HG03571 (cell line): ENCODE data around the gene STAP1.
"Not testable (repeated sequence)": the region's sequence is repeated elsewhere in the genome, so short reads cannot be mapped to it uniquely, and the experiment has no call there.

Experiments
- ATAC-seq: cut with Tn5 transposase; IDR thresholded peaks from one replicate; pipeline ENCODE4 v1.9.1; 2021; ENCODE audit not compliant: unreplicated experiment

Gene STAP1, protein sequence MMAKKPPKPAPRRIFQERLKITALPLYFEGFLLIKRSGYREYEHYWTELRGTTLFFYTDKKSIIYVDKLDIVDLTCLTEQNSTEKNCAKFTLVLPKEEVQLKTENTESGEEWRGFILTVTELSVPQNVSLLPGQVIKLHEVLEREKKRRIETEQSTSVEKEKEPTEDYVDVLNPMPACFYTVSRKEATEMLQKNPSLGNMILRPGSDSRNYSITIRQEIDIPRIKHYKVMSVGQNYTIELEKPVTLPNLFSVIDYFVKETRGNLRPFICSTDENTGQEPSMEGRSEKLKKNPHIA

DNA sequence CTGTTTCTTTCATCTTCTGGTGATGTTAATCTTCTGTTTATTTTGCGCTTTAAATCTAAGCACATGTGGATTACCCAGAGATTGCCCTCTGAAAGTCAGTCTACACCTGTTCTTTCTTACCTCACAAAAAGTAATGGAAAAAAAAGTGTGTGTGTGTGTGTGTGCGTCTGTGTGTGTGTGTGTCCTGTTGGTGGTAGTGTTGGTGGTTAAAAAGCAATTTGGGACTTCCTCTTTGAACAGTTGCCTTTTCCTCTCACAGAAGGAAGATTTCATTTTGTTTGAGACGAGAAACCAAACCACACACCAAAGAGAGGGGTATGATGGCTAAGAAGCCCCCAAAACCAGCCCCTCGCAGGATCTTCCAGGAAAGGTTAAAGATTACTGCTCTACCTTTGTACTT is at the start of gene STAP1:
Gene STAP1 (plus strand): TSS at position 235 of the 400 bp plus-strand sequence. CDS start 83 bp downstream, at position 318.
- peak; percentile 64 for ATAC-seq

DNA sequence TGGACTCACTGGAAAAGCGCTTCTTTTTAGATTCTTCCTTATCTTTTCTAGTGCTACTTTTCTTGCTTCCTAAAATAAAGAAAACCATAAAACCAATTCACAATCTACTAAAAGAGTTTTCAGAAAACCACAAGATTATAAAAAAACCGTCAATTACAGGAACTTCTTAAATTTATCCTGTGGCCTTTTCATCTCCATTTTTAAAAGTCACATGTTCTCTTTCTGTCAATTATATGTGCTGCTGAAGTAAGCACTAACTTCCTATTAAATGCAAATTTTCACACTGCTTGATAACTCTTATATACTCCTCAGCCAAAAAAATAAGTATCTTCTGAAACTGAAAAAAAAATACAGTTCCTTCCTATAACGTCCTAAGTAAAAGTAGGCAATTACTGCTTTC is 46.0 kb upstream of the STAP1 start:
- ATAC-seq, result no peak

DNA sequence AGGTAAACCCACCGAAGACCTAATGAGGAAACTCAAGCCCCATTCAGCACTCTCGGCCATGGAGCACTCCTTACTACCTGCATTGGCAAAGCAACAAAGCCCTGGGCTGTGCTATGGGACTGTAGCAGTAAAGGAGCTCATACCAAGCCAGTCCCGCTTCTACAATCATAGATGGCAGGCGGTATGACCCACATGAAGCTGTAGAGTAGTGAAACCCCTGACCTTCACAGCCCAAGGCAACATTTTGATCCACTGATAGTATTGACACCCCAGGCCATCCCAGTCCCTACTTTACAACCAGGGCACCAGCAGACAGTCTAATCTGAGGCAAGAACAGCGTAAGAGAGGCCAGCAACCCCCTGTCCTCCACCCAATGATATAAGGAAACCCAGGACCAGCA is 38.4 kb upstream of the STAP1 start:
- no peak for ATAC-seq

DNA sequence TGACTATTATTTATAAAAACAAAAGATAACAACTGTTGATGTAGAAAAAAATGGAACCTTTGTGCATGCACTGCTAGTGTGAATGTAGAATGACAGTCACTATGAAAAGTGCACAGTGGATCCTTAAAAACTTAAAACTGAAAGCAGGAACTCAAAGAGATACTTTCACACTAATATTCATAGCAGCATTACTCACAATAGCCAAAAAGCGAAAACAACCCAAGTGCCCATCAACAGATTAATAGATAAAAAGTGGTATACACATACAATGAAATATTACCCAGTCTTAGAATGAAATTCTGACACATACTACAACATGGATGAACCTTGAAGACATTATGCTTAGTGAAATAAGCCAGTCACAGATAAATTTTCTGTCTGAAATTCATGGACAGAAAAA is 37.0 kb upstream of the STAP1 start:
- peak; percentile 54 for ATAC-seq

DNA sequence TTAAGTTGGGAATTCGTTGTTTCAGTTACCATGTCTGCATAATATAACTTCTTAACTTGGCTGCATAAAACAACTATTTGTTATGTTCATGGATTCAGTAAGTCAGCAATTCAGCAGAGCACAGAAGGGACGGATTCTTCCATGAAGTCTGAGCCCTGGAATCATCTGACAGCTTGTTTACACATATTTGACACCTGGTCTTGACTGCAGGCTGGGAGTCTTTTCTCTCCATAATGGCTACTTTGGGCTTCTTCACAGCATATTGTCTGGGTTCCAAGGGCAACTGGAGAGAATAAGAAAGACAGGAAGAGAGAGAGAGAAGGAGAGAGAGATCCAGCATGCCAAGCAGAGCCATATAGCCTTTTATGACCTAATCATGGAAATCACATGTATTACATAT is 36.3 kb upstream of the STAP1 start:
- ATAC-seq, result no peak

DNA sequence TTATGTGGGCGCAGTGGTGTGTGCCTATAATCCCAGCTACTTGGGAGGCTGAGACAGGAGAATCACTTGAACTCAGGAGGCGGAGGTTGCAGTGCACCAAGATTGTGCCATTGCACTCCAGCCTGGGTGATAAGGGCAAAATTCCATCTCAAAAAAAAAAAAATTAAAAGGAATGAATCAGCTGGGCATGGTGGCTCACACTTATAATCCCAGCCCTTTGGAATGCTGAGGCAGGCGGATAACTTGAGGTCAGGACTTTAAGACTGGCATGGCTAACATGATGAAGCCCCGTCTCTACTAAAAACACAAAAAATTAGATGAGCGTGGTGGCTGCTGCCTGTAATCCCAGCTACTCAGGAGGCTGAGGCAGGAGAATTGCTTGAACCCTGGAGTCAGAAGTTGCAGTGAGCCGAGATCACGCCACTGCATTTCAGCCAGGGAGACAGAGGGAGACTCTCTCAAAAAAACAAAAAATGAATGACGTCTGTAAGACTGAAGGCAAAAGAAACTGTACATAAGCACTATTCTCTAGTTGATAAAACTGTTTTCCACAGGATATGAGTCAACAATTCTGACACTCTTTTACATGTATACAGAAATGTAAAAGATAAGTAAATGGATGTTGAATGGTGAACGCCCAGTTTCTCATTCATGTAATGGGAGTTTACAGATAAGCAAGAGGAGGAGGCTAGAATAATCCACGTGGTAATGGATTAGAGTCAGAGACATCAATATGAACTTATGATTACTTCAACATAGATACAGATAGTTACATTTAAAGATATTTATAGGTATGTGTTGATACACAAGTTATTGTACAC is 35.5 kb upstream of the STAP1 start:
- no peak for ATAC-seq

DNA sequence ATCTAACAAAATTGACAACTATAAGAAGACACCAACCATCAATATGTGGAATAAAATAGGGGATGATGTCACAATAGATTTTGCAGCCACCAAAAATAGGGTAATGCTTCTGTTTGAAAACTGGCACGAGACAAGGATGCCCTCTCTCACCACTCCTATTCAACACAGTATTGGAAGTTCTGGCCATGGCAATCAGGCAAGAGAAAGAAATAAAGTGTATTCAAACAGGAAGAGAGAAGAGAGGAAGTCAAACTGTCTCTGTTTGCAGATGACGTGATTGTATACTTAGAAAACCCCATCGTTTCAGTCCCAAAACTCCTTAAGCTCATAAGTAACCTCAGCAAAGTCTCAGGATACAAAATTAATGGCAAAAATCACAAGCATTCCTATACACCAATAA is 34.4 kb upstream of the STAP1 start:
- not testable (repeated sequence) for ATAC-seq

DNA sequence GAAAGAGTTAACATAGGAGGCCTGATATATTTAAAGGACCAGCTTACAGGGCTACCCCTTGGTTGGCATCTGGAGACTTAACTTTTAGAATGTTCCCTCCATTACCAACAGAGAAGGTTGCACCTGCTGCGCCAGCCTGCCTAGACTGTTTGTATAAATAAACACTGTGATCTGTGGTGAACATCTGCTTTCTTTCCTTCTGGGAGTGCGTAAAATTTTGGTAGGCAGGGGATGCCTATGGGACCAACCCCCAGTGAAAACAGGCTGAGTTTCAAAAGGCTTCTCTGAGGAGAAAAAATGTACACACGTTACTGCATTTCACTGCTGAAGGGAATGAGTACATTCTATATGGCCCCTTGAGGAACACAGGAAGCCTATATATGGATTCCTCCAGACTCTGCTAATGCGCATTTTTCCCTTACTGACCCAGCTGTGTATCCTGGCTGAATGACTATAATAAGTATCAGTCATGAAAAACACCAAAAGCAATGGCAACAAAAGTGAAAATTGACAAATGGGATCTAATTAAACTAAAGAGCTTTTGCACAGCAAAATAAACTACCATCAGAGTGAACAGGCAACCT is 27.1 kb upstream of the STAP1 start:
- no peak for ATAC-seq

DNA sequence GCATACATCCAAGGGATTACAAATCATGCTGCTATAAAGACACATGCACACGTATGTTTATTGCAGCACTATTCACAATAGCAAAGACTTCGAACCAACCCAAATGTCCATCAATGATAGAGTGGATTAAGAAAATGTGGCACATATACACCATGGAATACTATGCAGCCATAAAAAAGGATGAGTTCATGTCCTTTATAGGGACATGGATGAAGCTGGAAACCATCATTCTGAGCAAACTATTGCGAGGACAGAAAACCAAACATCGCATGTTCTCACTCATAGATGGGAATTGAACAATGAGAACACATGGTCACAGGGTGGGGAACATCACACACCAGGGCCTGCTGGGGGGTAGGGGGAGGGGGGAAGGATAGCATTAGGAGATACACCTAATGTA is 26.1 kb upstream of the STAP1 start:
- ATAC-seq, result not testable (repeated sequence)

DNA sequence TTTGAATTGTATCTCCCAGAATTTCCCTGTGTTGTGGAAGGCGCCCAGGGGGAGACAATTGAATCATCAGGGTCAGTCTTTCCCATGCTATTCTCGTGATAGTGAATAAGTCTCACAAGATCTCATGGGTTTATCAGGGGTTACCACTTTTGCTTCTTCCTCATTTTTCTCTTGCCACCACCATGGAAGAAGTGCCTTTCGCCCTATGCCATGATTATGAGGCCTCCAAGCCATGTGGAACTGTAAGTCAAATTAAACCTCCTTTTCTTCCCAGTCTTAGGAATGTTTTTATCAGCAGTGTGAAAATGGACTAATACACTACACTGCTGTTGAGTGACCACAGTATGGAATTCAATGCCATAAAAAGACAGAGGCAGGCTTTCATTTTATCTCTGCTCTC is 25.4 kb upstream of the STAP1 start:
- ATAC-seq, result no peak

DNA sequence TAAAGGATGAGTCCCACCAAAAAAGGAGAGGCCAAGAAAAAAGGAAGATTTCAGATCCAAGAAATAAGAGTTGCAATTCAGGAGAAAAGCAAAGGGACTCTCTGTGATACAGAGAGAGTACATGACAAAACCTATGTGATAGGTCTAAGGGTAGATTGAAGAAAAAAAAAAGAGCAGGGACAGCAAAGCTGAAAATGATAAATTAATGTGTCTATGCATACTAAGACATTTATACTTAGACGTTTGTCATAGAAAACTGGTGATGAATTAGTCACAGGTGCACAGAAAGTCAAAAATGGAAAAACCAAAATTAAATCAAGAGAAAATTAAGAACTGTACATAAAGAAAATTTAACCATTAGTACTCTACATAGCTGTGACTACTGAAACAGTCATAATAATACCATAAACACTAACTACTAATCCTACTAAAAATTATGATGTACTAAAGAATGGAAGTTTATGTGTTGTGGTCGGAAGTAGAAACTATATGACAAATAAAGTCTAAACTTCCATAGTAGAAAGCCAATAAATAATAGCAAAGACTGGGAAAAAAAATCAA is 23.2 kb upstream of the STAP1 start:
- no peak for ATAC-seq

DNA sequence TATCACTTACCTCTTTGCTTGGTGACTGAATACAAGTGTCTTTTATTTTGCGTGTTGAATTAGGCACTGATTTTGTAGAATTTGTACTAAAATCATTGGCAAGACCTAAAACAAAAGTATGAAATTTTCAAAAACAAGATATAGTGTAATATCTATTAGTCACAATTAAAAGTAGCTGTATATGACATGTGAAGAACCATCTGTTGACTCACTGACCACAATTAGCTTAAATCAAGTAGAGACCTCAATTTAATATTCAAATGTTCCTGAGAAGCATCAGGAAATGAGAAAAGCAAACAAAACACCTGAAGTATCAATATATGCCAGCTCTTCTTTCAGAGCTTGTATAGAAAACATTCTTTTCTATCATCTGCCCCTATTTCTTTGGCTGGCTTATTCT is 18.7 kb upstream of the STAP1 start:
- ATAC-seq, result no peak

DNA sequence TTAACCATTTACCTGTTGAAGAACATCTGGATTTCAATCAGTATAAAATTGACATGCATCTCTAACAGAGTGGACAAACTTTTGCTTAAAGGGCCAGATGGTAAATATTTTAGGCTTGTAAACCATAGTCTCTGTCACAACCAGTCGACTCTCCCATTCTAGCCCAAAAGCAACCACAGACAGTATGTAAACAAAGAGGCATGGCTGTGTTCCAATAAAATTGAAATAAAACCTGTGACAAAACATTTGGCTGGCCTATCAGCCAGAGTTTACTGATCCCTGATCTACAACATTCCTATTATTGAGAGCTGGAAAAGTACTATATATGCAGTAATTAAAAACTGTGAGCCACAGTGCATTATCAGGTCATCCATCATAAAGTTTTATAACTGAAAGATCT is 16.5 kb upstream of the STAP1 start:
- no peak for ATAC-seq

DNA sequence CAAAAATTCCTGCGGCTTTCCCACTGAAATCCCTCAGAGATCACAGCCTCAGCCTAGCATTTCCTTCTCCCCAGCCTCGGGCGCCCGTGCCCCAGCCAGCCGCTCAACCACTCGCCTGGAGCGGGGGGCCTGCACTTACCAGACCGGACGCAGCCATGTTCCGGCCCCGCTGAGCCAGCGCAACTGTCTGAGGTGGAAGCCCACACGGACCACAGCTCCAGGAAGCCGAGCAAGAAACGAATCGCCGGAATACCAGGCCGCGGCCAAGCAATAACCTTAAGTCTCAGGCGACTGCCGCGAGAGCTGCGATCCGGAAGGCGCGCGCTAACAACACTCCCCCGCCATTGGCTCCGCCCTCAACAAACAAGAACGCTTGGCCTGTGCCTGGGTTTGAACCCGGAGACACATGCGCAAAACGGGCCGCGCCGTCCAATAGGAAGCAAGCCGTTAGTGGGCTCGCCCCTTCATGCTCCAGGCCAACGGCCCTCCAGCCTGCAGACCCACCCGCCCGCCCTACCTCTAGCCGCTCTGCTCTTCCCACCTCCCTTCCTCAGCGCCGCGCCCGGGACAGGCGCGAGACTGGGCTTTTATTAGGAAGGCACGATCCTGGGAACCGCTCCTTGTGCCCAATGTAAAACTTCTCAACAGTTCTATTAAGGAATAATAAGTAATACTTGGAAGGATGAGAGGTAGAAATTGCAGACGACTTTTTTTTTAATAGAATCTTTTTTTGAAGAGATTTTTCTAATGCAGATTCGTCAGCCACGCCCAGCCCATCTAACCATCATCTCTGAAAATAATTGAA is 13.1 kb upstream of the STAP1 start, which contains the start of gene CENPC:
Gene CENPC (minus strand): TSS at position 305 of the 805 bp plus-strand sequence. CDS start 148 bp downstream, at position 157.
- peak; percentile 95 for ATAC-seq

DNA sequence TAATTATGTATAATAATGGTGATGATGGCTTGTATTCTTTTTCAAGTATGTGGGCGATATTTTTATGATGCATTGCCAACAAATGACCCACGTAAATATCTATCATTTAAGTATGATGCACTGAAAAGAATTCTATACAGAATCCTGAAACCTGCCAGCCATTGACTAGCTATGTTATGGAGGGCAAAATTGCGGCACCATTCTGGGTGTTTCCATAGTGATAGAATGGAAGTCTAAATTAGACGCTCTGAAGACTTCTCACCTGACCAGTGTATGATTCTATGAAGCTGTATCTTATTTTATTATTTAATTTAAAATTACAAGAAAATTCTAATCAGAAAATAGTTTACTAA is 12.5 kb upstream of the STAP1 start:
- no peak for ATAC-seq

DNA sequence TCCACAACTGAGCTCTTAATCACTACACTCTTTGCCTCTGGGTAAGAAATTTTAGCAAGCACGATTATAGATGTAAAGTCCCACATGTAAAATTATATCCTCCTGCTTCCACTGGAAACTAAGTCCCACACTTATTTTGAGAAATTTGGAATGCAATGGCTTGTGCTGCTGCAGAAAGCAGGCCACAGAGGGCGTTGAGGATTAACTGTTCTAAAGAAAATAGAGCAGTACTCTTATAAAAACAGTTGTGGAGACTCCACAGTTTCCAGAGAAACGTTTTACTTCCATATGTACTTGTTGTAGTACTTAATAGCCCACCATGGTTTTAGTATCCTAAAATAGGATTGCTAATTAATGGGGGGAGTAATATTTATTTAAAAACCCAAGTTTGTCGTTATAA is 11.6 kb upstream of the STAP1 start:
- ATAC-seq, result no peak

DNA sequence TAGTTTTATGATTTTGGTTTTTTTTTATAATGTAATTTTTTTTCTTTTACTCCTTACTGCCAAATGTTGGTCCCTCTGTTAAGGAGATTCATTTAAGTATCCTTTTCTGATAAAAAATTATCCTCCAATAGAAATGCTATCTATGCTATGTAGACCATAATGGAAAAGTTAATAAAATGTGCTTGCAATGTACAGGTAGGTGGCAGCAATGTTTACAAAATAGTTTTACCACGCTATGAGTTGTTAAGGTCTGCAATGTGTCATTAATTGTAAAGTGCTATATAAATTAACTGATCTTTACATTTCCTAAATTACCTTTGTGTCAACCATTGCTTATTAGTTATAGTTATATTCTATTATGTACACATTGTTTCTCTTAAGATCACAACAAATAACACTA is 9.4 kb upstream of the STAP1 start:
- ATAC-seq, result no peak

DNA sequence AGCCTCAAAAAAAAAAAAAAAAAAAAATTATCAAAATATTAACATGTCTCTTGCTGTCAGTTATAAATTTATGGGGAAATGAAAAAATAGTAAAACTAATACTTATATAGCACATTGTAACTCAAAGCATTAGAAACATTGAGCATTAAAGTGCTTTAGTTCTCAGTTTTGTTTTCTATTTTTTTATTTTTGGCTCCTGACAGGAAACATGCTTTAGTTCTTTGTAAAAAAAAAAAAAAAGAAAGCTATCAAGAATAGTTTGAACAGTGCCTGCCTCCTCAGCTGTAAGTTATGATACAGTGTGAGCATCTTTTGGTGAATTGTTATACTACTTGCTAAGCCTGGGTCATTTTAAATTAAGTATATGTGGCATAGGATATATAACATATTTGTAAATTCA is 8.1 kb upstream of the STAP1 start:
- no peak for ATAC-seq

DNA sequence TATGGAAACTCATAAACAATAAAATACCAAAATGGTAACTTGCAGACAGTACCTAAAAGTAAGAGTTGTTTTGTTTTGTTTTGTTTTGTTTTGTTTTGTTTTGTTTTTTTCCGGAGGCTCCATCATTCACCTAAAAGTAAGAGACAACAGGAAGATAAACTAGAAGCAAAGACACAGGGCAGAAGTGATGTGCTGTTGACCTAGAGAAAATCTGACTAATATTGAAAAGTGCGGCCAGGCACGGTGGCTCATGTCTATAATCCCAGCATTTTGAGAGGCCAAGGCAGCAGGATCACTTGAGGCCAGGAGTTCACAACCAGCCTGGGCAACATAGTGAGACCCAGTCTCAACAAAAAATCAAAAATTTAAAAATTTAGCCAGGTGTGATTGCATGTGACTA is 7.7 kb upstream of the STAP1 start:
- ATAC-seq, result no peak

DNA sequence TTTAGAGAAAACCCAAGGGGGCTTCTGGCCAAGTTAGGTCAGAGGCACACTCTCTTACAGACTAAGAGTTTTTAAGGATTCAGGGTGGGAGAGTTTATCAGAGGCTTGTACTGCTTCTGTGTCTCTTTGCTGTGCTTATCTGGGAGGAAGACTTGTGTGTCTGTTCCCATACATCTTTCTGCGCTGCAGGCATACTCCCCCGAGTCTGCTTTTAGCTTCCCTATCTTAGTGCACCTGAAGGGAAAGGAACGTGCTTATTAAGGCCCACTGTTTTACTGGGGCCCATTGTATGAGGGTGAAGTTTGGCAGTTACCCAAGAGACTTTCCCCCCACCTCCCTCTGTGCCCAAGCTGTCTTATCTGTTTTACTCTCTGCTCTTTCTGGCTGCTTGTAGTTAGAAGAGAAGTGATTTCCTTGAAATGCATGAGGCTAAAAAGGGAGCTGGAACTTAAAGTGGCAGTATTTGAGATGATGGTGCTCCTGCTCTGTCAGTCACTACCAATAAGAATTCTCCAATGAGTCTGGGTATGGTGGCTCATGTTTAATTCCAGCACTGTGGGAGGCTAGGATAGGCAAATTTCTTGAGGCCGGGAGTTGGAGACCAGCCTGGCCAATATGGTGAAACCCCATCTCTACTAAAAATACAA is 6.3 kb upstream of the STAP1 start:
- ATAC-seq, result not testable (repeated sequence)
